Fibroblast of skin of scalp (primary cell): ENCODE measurements around the gene GPR108.
"Not testable (repeated sequence)": the region's sequence is repeated elsewhere in the genome, so short reads cannot be mapped to it uniquely, and the experiment has no call there.

Experiments used
- DNase-seq: peaks from one replicate; pipeline ENCODE4 v3.0.0-alpha.2; 2013

GPR108 gene

GRCh38 chr19:6760606-6761005 lies 23.2 kb upstream of the GPR108 start:
- no peak for DNase-seq

DNA sequence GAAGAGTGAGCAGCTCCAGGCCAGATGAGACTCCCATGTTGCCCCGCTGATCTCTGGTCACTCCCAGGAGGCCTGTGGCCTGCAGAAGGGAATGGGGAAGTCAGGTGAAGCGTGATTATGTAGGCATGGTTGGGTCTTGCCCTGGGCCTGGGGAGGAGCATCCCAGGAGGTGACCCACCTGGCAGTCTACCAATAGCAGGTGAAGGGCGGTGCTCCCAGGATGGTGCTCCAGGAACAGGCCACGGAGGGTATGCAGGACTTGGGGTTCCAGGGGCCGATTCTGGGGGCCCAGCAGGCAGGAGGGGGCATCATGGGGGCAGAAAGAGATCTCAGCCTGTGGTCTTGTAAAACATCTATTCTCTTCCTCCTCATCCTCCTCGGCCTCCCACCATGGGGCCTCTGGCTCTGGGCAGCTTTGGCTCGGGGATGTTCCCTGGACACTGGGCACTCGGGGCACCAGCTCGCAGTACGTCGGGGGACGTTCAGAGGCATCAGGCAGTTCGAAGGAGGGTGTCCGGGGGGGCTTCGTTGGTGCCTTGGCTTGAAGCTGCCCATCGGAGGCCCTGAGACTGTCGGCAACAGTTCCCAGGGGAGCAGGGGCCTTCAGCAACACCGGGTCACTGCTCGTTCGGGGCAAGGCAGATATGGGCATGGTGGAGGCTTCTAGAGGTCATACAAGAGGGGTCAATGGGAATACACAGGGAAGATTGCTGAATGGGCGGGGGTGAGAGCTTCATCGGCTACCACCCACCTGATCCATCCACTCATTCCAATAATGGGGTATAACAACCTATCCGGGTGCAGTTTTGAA lies 17.5 kb upstream of the GPR108 start:
- DNase-seq: no peak

DNA sequence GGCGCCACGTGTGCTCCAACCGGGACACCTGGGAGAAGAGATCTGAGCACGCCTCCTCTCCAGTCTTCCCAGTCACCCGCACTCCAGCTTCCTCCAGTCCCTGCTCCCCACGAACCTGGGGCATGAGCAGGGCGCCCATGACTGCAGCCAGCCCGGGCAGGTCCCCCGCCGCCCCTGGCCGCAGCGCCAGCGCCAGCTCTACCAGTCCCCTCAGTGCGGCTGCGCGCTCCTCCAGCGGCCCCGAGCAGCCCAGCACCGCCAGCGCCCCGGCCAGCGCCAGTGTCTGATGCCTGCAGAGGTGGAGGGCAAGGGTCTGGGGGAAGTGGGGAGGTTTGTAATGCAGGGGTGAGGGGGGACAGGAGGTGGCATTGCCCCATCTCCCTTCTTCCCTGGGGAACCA lies 16.8 kb upstream of the GPR108 start:
- no peak for DNase-seq

DNA sequence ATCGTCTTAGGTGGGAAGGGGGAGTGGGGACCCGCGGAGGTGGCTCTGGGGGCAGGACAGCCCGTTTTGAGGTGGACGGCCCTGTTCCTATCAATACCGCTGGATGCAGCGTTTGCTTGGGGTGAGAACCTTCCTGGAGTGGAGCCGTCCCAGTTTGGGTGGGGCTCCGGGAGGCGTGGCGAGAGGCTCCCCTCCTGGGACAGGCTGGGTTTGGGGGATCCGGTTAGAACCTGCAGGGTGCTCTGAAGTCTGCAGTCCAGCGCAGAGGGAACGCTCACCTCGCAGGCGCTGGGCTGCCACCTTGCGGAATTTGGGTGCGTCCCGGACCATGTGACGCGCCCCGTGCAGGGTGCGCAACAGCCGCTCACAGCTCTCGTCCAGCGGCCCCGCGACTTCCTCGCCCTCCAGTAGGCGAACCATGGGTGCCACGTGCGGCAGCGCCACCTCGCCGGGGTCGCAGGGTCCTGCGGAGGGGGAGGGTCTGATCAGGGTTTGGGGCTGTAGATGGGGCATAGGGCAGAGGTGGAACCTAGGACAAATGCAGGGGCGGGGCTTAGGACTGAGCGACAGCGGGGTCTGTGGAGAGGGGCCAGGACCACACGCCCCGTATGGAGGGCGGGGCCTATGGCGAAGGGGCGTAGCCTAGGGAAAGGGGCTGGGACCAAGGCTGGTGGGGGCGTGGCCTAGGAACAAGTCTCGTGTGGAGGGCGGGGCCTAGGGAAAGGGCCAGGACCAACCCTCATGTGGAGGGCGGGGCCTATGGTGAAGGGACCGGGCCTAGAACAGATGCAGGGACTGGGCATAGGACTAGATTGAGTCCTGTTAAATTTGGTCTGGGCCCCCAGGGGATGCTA lies 16.0 kb upstream of the GPR108 start:
- peak; percentile 56 for DNase-seq

- no peak for DNase-seq
Observed at GRCh38 chr19:6752256-6753177, 15.1 kb upstream of the GPR108 start.

DNA sequence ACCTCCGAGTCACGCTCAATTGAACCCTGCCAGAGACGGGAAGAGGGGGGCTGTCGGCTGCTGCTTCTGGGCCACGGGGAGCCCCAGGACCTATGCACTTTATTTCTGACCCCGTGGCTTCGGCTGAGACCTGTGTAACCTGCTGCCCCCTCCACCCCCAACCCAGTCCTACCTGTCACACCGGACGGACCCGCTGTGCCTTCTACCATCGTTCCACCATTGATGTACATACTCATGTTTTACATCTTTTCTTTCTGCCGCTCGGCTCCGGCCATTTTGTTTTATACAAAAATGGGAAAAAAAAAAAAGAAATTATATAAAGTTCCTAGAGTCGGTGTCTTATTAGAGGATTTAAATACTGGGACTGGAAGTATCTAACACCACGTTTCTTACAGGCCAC lies 13.8 kb upstream of the GPR108 start:
- no peak for DNase-seq

- DNase-seq: no peak
Observed at GRCh38 chr19:6750062-6750461, 12.7 kb upstream of the GPR108 start.

GRCh38 chr19:6748543-6748942 lies 11.2 kb upstream of the GPR108 start:
- DNase-seq: not testable (repeated sequence)

DNA sequence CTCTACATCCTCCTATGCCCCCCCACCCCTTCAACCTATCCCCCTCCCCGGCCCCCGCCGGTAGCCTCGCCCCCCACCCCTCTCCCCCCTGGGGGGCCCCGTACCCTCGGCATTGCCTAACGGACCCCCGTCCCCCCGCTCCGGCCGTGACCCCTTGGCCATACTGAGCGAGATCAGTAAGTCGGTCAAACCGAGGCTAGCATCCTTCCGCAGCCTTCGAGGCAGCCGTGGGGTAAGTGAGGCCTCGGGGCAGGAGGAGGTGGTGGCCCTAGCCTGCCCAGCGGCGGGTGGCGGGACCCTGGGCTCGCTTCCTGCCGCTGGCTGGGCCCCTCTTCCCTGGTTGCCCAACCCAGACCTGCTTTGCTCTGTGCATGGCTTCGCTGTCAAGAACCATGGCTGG lies 8.6 kb upstream of the GPR108 start:
- DNase-seq: no peak

DNA sequence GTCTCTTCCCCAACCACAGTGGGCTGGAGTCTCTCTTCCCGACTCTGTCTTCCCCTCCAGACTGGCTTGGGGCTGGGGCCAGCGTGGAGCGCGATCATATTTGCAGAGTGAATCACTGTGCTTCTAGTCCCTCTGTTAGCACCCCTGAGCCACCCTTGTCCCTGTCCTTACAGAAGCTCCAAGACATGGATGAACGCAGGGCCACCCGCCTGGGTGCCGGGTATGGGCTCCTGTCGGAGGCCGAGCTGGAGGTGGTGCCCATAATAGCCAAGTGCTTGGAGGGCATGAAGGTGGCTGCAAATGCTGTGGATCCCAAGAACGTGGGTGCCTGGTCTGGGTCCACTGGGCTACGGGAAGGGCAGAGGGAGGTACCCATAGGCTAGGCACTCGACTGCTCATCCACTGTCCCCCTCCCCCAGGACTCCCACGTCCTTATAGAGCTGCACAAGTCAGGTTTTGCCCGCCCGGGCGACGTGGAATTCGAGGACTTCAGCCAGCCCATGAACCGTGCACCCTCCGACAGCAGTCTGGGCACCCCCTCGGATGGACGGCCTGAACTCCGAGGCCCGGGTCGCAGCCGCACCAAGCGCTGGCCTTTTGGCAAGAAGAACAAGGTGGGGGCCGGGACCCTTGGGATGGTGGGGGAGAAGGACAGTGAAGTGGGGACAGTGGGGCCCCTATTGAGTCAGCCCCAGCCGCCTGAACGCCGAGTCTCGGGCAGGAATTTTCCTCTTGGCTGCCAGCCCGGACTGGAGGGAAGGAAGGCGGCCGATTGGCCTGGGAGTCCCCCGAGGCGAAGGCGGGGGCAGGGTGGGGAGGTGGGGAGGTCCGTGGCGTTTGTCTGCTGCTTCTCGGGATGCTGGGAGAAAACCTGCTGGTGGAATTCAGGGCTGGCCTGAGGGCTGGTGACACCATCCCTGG lies 7.3 kb upstream of the GPR108 start:
- DNase-seq: peak; percentile 91

DNA sequence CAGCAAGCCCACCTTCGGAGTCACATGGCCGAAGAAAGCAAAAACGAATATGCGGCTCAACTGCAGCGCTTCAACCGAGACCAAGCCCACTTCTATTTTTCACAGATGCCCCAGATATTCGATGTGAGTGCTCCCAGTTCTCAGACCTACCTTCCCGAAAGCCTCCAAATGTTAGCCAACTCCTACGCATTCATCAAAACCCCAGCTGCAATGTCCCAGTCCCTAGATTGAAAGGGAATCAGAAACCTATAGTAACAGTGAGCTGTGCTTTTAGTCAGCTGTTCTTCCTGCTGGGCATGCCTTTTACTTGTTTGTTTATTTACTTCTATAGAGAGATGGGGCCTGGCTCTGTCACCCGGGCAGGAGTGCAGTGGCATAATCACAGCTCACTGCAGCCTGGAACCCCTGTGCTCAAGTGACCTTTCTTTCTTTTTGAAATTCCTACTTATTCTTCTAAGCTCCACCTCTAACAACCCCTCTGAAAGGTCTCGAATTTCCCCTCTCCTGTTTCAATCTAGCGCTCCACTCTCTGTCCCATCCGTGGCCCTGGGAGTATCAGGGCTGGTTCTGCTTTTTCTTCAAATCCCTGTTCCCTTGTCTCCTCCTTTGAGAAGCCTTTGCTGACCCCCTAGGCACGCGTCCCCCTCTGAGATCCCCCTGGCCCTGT lies 6.5 kb upstream of the GPR108 start:
- no peak for DNase-seq

GRCh38 chr19:6743066-6743465 lies 5.7 kb upstream of the GPR108 start:
- DNase-seq: no peak

- peak; percentile 28 for DNase-seq
Observed at GRCh38 chr19:6740589-6741343, 3.4 kb upstream of the GPR108 start.

- DNase-seq: no peak
Observed at GRCh38 chr19:6739883-6740588, 2.7 kb upstream of the GPR108 start.

GRCh38 chr19:6739390-6739882 lies 2.1 kb upstream of the GPR108 start, which contains the start of gene TRIP10:
Gene TRIP10, plus strand, starts transcription at chr19:6739680. Its CDS starts 82 bp downstream, at chr19:6739762.
- peak; percentile 88 for DNase-seq

GRCh38 chr19:6738787-6739389 lies 1.5 kb upstream of the GPR108 start:
- peak; percentile 22 for DNase-seq

GRCh38 chr19:6737873-6738786 lies 750 bp upstream of the GPR108 start:
- DNase-seq: peak; percentile 88

DNA sequence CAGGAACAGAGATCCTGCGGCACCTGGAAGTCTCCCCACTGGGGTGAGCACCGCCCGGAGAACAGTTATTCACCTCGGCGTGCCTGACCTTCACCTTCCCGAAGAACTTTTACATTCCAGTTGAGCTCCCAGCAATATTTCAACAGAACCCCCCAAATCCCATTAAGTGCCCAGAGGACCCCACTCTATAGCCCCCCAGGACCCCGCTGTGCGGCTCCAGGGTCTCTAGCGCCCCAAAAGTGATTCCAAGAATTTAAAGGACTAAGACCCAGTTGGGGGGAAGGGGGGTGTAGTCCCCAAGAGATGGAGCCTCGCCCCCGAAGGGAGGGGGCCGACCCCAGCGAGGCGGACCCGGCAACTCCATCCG lies 480 bp downstream of the GPR108 start:
- DNase-seq: no peak
